ENCODE measurements around the gene RBM4.
A peak's percentile ranks its signal among the peaks of the same experiment; 100 is the strongest.

RBM4 gene

DNA sequence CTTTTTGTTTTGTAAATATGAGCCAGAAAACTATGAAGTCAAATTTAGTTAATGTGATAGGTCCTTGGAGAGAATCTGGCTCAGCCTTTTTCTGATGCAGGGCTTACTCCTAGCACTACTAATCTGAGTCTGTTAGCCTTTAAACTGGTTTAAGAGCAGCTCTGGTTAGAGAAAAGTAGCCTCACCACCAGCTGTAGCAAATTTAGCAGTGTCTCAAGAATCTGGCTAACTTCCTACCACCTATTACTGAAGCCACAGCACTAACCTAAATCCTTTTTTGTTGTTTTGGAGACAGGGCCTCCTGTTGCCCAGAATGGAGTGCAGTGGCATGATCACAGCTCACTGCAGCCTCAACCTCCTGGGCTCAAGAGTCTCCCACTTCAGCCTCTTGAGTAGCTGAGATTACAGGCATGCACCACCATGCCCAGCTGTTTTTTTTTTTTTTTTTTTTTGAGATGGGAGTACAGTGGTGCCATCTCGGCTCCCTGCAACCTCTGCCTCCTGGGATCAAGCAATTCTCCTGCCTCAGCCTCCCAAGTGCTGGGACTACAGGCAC lies 25.3 kb downstream of the RBM4 start:
- DNase-seq, result no peak

DNA sequence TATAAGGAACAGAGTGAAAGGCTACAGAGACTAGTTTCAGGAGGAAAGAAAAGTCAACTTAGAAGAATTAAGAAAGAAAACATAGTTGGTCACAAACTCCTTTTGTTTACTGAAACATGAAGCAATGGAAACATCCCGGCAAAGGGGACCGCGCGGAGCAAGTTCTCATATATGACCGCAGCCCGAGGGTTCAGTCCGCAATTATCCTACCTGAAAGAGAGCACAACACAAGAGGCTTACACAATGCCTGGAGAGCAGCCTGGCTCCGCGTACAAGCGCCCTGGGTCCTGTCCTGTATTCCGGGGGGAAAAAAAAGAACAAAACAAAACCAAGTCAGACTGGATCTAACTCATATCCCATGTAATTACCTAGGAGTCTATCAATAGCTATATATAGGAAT lies 26.9 kb downstream of the RBM4 start:
- no peak for DNase-seq

DNA sequence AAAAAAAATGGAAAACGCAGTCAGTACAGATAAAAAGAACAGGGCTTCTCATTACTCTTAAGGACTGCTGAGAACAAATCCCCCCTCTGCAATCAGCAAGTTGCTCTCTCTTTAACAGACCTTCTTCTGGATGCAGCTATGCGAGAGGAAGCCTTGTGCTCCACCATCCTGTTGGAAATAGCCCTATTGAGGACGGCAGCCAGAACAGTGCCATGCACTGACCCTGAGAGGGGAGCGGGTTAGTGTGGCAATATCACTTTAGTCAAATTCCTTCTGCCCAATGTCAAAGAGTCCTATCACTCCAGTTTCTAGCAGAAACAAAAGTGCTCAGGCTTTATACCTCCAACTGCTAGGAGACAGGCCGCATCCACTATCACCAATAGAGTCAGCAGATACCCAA lies 32.3 kb downstream of the RBM4 start:
- no peak for DNase-seq

DNA sequence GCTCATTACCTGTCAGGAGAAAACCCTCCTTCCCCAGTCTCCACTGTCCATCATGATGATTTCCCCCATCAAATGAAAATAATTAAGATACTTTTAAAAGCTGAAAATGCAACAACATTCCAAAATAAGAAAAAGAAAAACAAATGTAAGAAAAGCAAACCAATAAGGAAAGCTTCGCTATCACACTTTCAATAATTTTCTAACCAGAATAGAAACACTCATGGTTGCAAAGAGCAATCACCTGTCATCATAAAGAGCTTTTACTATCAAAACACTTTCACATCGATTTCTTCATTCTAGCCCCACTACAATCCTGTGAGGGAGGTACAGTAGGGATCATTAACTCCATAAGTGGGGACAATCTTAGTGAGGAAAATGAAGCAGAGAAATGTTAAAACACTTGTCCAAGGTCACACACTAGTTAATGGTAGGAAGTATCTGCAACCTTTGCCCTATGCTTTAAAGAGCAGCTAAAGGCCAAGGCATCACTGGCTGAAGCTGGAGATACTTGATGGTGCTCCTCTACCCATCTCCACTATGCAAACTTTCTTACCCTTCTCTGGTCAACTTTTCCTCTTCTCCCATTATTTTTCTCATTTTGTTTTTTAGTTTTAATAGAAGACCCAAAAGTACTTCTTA lies 36.6 kb downstream of the RBM4 start:
- DNase-seq, result no peak

DNA sequence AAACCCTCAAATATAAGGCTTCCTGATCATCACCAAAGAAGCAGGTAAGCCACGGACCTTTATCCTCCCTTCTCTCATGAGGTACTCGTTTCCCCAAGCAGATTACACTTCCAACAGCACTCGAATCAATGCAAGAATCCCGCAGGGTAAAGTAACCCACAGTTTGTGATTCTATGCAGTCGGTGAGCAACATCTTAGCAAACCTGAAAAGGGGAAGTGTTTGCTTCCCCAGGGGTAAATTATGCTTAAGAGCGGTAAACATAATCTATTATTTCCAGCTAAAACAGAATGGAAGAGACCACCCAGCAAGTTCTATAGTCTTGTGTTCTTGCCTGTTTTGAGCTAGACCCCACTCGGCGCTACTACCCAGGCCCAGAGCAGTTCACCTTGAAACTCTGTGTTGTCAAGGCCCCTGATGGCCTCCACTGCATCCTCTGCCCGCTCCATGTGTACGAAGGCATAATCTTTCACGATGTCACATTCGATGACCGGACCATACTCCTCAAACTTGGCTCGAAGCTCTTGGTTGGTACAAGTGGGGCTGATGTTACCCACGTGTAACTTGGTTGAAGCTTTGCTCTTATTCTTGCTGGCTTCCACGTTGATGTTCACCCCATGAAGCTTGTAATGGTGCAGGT lies 37.9 kb downstream of the RBM4 start:
- no peak for DNase-seq

DNA sequence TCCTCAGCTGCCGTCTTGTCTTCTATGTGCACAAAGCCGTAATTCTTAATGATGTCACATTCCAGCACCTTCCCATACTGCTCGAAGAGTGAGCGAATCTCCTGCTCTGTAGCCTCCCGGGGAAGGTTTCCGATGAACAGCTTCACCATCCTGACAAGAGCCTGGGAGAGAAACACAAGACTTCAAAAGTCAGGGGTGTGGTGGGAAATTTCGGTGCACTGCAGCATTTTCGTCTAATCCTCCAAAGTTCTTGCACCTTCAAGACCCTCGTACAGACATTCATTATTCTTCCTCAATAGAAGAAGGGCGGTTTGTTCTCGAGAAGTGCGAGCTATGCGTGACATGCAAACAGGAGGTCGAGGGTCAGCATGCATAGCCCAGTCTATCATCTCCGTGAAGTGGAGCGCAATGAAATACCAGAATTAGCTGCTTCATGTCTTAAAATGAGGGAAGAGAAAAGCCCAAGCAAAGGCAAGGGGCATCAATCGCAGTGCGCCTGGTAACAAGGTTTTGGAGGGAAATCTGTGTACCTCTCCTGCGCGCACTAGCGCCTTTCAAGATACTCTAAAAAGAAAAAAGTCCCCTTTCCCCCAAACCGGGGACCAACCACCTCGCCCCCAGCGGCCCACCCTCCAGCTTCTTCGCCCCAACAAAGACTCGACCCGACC lies 38.6 kb downstream of the RBM4 start:
- peak in 1 of 2 experiments; percentile 47 for DNase-seq

DNA sequence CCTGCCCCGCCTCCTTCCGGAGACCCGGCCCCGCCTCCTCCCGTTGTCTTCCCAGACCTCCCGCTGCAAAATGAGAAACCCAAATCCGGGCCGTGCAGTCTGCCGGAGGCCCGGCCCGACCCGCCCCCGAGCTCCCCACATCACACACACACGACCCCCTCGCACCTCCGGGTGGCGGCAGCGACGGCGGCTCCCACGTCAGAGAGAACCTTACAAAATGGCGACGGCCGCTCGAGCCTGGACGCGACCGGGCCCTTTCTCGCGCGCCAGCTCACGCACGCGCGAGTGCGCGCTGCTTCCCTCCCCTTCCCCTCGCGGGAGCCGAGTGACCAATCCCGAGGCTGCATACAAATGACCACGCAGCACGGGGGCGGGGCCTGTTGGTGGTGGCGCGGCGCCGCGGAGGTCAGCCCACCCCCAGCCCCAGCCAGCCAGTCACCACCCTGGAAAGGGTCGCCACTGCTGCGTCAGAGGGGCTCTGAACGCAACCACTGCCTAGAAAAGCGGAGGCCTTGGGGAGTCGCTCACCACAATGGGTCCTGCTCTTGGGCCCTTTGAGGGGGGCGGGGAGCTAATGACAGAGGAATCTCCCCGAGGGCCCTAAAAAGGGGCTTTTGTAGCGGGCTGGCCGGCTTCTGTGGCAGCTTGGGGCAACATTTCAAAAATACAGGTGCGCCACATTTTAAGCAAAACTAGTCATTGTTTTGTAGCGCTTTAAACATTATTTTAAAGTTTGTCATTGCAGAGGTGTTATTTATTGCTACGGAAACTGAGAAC lies 39.3 kb downstream of the RBM4 start, which contains the start of gene RBM4B:
TSS of gene RBM4B (minus strand) at position 289 of the 777 bp plus-strand sequence. CDS start 808 bp downstream, outside the sequence.
- peak; percentile 82 to 93 for DNase-seq

DNA sequence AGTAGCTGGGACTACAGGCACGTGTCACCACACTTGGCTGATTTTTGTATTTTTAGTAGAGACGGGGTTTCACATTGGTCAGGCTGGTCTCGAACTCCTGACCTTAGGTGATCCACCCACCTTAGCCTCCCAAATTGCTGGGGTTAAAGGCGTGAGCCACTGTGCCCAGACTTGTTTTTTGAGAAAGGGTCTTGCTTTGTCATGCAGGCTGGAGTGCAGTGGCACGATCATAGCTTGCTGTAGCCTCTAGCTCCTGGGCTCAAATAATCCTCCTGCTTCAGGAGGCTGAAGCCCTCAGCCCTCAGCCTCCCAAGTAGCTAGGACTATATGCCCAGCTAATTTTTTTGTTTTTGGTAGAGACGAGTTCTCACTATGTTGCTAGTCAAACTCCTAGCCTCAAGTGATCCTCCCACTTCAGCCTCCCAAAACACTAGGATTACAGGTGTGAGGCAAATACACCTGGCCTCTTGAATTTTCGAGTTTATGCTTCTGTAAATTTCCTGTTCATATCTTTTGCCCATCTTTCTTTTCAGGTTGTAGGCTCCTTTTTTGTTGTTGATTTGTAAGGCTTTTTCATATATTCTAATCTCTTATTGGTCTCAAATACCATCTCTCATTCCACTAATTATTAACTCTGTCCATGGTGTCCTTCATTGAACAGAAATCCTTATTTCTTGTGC lies 42.6 kb downstream of the RBM4 start:
- DNase-seq, result no peak

DNA sequence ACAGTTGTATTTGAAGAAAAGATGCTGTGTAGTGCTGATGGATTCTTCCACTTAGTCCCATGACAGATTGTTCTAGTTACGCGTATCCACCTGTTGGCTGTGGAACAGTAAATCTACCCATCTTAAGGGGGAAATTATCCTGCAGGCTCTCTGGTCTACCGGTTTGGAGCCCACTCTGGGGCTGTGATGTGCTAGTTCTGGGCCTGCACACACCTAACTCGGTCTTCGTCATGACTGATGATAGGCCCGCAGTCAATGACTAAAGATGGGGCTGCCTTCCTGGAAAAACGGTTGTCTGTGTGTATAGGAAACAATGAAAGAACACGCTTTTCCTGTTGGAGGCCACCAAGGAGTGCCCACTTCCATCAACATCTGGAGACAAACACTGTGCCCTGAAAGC lies 45.4 kb downstream of the RBM4 start:
- no peak for DNase-seq

DNA sequence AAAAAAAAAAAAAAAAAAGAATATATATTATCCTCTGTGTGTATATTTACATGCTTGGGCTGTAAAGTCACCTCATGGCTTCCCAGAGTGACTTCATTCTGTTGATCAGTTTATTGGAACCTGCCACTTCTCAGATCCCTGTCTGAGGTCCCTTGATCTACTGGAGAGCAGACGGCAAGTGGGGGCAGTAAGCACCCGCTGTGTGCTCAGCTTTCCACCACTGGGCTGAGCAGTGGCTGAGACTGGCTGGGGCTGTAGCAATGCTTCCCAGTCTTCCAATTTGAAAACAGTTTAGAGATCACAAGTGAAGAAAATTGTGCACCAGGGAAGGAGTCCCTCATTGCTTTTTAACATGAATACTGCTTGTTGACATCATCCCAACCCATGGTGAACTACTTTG lies 46.1 kb downstream of the RBM4 start:
- DNase-seq, result no peak

DNA sequence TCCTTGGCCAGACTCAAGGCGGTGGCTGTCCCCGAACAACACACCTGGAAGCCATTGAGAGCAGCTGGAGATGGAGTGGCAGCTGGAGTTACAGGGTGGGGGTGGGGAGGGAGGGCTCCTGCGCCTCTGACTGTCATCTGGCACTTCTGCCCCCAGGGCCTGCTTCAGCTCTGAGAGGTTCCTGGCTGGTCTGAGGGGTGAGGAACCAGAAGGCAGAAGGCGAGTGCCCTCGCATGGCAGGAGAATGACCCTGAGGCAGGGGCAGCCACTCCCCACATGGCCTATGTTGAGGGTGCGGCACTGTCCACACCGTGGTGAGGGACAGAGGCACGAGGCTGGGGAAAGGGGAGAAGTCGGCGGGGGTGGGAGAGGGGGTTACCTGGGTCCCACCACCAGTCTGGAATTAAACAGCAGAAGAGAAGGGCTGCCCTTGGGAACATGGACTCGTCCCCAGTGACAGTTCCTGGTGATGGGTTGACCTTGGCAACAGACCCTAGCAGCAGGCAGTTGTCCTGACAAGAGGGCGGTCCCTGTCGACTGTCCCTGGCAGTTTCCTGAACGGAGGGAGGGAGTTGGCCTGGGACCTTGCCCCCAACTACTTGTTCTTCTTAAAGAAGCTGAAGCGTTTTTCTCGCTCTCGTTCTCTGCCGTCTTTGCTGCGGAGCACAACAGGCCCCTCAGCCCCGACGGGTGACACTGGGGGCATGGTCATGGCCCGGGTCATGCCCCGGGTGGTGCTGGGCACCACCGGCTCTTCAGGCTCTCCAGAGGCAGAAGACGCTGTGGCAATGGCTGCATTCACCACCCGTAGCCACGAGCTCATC lies 47.0 kb downstream of the RBM4 start:
- no peak for DNase-seq

DNA sequence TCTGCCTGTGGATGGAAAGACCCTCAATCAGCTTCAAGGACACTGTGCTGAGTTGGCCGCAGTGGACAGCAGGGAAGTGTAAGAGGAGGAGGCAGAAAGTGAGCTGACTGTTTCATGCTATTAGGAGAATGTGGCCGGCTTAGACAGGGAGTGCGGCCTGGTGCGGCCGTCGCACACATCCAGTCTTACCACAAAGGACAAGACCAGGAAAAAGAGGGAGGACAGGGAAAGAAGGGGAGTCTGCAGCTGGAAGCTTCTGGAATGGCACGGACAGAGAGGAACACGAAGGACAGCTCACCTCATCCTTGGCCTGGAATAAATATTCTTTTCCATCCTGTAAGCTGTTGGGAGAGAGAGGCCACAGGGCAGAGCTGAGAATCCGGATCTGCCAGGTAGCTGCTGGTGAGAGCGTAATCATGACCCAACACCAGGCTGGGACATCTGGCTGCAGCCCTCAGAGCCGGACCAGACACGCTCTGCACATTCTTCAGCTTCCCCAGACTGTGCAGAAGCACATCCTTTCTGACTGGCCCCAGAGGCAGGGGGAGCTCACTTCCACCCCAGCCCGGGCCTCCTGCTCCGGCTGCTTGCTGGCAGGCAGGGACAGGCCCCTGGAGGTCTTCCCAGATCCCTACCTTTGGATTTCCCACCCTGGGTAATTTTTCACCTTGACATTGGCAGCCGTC lies 47.7 kb downstream of the RBM4 start:
- DNase-seq, result no peak

DNA sequence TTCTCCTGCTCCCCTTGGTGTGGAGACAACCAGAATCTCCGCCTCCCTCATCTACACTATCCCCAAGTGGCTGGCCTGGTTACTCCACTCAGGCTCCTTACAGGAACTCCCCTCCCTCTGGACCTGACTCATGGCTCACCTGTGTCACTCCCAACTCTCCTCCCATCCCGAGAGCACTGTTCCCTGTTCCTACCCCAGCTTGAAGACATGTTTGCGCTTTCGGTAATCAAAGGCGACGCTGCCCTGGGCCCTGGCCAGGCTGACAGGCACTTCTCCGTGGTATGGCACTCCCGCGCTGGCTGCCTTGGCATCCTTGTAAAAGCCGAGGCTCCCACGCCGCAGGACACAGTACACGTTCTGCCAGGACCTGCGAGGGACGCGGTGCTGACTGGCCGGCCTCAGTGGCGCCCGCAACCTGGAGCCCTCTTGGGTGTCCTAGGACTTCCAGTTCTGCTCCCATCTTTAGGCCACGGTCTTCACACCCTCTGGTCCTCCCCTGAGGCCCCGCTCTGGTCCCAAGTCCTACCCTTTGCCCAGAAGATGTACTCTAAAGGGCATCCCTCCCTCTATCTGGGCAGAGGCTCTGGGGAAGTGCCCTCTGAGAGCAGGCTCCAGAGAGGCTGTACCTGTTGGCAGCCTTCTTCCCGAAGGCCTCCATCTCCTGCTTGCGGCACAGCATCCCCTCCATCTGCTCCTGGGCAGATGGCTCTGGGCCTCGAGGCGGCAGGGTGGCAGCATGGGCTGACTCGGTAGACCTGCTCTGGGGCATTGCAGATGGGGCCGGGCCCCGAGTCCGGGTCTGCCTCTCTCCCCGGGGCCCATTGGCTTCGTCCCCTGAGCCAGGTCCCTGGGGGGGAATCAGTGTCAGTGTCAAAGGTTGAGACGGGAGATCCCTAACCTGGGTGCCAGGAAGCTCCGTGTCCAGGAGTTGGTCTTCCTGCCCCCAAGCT lies 48.6 kb downstream of the RBM4 start:
- no peak for DNase-seq

DNA sequence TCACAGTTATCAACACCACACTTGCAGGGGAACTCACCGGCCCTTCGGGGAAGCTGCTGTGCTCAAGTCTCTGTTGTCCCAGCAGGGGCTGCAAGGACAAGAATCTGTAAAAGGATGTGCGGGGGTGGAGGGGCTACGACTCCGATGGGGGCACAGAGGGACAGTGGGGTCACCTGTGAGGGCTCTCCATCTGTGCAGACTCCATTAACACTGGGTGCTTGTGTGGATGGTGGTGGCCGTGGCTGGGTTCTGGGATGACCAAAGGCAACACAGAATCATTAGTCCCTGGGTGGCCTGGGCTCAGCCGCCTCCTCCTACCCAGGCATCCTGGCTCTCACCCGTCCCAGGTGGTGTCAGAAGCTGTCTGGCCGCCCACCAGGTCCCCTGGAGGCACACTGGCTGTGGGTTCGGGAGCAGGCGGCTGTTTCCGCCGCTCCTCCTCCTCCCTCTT lies 49.4 kb downstream of the RBM4 start:
- DNase-seq, result no peak

DNA sequence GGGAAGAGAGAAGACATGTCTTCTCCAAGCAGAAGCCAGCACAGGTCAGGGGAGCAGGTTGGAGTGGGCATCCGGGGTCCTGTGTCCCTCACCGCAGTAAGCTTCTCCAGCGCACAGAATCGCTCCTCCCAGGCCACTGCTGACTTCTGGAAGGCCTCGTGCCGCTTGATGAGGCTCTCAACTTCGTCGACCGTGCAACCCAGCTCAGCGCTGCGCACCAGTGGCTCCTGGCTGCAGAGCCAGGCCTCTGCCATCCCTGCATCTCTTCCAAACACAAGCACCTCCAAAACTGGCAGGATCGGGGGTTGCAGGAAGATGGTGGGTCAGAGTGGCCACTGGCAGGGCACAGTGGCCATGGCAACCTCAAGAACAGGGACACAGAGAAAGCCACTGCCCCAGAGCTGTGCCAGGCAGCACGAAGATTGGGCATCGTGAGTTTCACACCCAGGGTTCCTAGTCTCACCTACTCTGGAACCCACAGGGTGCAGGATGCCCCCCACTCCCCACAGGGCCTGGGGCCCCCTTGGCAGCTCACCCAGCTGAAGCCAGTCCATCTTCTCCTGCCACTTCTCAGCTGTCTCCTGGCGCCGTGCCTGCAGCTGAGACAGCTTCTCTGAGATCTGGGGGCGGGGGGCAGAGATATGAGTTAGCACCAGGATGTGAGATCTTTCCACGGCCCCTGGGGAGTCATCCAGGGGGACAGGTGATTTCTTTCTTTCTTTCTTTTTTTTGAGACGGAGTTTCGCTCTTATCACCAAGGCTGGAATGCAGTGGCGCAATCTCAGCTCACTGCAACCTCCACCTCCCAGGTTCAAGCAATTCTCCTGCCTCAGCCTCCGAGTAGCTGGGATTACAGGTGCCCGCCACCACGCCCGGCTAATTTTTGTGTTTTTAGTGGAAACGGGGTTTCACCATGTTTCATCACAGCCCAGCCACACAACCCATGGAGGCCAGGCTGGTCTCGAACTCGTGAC lies 50.3 kb downstream of the RBM4 start:
- DNase-seq, result no peak

DNA sequence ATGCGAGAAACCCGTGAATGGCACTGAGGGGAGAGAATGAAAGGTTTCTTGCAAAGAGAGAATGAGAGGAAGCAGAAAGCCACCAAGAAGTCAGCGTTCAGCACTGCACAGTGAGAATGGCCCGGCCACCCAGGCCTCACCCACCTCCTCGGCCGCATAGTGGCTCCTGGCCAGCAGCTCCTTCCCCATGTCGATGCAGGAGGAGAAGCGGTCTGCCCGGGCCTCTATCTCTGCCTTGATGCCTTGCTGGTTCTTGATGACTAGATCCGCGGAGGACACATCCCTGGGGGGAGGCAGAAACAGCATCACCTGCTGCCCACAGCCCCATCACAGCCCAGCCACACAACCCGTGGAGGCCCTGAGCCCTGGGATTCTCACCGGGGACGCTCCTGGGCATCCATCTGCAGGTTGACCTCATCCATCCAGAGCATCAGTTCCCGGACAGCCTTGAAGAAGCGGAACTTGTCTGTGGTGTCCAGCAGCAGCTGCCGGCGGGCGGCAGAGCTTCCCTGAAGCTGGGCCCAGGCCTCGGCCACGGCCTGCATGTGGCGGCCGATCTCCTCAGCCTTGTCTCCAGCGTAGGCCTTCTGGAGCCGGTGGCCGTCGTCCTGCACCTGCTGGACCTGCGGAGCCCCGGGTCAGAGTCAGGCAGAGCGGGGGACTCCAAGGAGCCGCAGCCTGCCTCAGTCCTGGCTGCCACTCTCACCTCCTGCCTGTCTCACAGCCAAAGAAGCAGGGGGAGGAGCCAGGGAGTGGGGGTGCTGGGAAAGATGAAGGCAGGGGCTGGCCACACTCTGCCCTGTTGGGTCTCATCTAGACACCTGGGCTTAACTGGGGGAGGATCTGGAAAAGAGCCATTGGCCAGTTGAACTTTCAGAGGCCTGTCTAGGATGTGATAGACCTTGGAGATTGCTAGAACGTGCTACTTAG lies 51.4 kb downstream of the RBM4 start:
- no peak for DNase-seq

DNA sequence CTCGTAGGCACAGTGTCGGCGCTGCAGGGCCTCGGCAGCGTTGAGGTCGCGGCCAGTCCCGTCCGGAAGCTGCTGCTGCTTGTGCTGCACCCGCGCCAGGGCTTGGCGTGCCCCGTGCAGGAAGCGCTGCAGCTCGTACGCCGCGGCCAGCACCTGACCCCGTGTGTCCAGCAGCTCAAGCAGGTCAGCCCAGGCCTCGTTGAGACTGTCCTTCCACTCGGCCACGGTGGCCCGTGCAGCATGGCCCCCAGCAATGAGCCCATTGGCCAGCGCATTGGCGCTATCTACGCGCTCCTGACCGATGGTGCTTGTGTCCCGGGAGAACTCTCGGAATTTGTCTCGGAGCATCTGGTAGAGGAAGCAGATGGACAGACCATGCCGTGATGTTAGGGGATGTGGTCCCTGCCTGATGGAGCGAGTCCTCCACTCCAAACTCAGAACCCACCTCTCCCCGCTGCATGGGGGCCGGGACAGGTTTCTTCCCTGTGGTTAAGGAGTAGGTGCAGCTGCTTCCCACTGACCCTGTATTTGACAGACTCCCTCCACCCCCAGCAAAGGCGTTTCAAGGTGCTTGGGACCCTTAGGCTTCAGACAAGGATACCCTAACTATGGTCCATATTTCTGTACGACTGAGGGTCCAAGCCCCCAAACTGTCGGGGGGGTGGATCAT lies 52.9 kb downstream of the RBM4 start:
- DNase-seq, result no peak
